HG02870 (cell line): ENCODE data around the gene GMEB2.
"Not testable (repeated sequence)": the region's sequence is repeated elsewhere in the genome, so short reads cannot be mapped to it uniquely, and the experiment has no call there.

Experiments used
- ATAC-seq: cut with Tn5 transposase; IDR thresholded peaks from one replicate; pipeline ENCODE4 v1.9.1; 2021; ENCODE audit warnings: mild to moderate bottlenecking, moderate library complexity; ENCODE audit not compliant: unreplicated experiment

GMEB2 gene

DNA sequence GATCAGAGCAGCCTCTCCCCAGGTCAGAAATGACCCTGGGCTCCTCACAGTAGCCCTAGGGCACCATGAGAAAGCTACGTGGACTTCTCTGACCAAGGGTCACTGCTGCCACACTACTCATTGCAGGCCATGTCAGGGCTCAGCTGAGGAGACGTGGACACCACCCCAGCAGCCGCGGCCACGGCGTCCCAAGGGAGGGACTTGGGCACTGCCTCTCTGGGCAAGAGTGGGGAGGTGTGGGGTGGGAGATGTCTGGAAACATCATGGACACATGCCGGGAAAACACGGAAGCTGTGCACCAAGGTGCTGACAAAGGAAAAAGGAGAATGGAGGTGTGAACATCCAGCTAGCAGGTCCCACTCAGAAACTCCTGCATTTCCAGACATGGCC, 9.0 kb downstream of the GMEB2 start:
- no peak for ATAC-seq

DNA sequence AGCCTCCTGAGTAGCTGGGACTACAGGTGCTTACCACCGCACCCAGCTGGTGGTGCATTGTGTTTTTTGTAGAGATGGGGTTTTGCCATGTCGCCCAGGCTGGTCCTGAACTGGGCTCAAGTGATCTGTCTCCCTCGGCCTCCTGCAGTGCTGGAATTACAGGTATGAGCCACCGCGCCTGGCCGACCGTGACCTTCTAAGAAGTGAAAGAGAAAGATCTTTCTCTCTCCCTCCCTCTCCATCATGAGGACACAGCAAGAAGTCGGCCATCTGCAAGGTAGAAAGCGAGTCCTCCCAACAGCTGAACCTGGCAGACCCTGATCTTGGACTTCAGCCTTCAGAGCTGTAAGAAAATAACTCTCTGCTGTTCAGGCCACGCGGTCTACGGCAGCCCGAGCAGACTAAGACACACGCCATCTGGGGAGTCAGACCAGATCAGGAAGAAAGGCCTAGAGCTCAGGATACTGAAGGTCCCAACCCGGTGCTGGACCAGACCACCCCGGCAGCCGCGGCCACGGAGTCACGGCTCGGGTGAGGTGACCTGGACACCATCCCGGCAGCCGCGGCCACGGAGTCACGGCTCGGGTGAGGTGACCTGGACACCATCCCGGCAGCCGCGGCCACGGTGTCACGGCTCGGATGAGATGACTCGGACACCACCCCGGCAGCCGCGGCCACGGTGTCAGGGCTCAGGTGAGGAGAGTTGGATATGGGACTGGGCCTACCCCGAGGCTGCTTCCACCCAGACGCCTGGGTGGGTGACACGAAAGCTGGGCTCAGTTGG, 9.6 kb downstream of the GMEB2 start:
- ATAC-seq, result no peak

DNA sequence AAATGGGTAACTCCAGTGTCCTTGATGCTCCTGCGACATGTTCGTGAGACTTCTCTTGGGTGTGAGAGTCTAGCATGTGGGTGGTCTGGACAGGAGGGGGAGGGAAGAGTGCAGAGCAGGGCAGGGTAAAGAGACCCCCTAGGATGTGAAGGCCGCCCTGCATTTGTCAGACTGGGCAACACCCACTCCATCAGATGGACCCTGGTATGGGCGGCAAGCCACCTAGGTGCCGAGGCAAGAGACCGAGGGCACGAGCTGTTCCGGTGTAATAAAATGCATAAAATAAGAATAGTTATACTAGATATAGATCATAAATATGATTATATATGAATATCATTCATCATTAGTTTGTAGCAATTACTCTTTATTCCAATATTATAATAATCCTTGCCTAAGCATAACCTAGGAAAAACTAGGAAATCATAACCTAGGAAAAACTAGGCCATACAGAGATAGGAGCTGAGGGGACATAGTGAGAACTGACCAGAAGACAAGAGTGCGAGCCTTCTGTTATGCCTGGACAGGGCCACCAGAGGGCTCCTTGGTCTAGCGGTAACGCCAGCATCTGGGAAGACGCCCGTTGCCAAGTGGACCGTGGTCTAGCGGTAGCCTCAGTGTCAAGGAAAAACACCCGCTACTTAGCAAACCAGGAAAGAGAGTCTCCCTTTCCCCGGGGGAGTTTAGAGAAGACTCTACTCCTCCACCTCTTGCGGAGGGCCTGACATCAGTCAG, 12.9 kb downstream of the GMEB2 start:
- ATAC-seq, result not testable (repeated sequence)

DNA sequence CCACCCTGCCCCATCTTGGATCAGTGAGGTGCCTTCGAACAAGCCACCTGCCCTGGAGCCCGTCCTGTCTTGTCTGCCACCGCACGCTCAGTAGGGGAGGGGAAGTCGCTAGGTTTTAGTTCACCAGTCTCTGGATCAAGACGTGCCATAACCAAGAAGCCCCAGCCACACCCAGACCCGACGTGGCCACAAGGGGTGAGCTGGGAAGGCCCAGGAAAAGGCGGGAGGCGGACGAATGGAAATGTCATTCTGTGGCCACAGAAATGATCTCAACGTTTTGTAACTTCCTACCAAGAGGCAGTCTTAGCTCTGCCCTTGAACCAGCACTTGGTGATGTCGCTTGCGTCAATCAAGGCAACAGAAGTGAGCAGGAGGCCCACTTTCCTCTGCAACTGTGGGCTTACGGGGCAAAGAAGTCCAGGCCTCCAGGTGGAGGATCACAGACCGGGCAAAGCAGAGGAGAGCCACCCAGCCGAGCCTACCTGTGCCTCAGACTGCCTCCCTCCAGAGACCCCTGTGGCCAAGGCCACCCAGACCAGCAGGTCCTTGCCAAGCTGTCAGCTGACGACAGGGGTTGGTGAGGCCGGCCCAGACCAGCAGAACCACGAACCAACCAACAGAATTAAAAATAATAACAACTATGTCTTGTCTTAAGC, 14.5 kb downstream of the GMEB2 start:
- ATAC-seq, result no peak

DNA sequence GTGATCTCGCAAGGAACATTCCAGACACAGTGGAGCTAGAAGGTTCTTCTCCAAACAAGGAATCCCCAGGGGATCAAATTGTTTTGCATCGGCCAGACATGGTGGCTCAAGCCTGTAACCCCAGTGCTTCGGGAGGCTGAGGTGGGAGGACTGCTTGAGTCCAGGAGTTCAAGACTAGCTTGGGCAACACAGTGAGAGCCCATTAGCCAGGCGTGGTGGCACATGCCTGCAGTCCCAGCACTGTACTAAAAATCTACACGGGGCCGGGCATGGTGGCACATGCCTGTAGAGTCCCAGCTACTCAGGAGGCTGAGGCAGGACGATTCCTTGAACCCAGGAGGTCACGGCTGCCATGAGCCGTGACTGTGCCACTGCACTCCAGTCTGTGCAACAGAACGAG, 15.3 kb downstream of the GMEB2 start:
- ATAC-seq, result no peak

DNA sequence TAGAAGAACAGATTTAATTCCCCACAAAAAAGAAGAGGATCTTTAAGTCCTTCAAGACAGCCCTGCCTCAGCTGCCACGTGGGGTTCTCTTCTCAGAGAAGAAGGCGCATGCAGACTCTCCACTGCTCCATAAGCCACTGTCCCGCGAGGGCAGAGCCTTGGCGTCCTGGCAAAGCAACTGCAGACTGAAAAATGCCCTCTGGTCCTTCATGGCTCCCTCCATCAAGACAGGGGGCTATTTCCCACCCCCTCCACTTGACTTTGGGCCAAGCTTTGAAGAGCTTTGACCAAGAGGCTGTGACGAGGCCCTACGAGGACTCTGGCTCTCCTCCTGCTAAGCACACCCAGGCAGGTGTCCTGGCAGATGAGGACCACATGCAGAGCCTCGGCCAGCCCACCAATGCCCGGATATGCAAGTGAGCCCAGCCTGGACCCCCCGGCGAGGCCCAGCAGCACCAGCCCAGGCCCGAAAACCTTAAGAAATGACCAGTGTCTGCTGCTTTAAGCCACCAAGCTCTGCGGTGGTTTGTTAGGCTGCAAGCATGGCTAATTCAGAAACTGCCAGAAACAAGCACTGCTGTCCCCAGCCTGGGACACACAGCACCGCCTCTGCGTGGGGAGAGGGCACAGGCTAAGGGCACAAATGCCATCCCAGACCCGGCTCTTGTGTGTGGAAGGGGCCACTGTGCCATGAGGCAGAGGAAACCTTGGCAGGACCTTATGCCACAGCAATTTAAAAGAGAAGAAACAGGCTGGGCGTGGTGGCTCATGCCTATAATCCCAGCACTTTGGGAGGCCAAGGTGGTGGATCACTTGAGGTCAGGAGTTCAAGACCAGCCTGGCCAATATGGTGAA, 16.1 kb downstream of the GMEB2 start:
- ATAC-seq, result no peak

DNA sequence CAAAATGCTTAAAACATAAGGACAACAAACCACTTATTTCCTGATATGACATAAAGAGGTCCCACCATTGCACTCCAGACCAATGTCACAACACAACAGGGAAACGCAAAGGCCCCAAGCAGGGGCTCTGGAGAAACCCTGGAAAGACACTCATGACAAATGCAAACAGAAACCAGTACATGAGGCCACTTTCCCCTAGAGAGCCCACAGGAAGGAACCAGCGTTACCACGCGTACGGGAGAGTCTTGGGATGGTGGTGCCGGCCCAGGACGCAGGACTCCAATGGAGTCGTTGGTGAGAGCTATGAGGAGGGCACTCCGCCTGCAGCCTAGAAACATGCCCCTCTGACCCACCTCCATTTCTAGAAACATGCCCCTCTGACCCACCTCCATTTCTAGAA, 20.2 kb downstream of the GMEB2 start:
- no peak for ATAC-seq

DNA sequence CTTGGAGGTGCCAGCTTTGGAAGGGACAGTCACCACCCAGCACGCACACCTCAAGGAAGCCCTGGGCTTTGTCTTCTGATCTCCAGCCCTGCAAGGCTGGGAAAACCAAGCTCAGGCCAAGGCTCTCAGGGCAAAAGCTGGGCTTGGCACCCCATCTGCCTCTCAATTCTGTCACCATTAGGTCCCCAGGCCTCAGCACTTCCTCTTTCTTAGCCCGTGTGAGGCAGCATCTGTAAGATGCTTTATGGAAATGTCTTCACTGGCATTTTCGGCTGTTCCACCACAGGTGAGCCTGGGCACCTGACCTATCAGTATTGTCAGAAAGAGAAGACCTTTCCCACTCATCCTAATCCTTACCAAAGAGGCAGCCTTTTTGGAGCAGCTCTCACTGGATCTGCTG, 24.6 kb downstream of the GMEB2 start:
- ATAC-seq, result no peak

DNA sequence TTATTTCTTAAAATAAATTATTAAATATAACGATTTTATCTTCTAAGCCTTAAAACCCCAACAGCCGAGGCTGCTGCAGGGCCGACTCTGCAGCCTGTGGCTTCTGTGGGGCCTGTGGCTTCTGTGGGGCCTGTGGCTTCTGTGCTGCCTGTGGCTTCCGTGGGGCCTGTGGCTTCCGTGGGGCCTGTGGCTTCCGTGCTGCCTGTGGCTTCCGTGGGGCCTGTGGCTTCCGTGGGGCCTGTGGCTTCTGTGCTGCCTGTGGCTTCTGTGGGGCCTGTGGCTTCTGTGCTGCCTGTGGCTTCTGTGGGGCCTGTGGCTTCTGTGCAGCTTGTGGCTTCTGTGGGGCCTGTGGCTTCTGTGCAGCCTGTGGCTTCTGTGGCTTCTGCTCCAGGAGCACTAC, 25.2 kb downstream of the GMEB2 start:
- ATAC-seq, result not testable (repeated sequence)

DNA sequence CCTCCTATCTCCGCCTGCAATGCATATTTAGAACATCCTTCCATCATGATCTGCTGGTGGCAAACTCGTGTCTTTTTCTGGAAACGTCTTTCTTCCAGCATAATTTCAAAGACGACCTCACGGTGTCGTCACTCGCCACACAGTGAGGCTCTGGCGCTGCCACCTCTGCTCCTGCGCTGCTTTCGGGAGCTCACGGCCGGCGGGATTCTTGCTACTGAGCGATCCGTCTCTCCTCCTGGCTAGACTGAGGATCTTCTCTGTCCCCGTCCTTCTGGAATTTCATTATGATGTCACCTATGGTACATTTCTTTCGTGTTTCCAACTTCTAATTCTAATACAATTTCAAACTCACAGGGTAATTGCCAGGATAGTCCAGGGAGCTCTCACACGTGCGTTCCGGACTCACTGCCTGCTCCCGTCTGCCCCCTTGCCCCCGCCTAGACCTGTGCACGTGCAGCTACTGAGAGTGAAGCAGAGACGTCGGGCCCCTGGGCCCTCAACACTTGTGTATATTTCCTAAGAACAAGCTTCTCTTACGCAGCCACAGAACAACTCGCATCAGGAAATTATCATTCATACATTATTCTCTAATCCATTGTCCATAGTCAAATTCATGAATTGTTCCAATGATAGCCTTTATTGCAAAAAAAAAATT, 27.4 kb downstream of the GMEB2 start:
- ATAC-seq, result no peak

DNA sequence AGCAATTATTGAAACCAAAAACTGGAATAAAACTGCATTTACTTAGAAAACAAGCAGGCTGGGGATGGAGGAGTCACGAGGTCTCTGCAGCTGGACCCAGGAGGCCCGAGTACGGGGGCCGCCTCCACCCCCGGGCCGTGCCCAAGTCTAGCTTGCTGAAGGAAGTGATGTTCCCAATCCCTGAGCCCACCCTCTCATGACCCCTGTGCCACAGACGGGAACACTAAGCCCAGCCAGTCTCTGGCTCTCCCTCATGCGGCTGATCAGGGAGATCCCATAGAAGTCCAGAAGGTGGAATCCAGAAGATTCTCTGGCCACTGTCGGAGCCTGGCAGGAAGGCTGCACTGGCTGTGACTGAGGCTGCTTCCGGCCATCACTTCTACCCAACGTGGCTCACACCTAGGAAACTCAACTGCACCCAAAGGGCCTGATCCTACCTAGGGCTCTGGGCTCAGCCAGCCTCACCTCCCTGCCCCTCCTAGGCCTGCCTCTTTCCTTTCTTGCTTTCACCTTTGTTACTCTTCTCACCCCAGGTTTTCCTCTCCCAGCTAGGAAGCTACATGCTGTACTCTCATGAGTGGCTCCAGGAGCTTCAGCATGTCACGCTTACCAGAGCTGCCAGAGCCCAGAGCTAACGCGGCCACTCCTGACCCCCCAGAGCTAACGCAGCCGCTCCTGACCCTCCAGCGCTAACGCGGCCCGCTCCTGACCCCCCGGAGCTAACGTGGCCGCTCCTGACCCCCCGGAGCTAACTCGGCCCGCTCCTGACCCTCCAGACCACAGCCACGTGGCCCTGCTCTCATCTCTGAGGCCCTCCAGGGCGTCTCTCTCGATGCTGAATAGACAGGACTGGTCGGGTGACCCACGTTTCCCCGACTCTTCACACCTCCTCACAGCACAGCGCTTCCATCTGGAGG, 28.2 kb downstream of the GMEB2 start:
- ATAC-seq, result no peak

DNA sequence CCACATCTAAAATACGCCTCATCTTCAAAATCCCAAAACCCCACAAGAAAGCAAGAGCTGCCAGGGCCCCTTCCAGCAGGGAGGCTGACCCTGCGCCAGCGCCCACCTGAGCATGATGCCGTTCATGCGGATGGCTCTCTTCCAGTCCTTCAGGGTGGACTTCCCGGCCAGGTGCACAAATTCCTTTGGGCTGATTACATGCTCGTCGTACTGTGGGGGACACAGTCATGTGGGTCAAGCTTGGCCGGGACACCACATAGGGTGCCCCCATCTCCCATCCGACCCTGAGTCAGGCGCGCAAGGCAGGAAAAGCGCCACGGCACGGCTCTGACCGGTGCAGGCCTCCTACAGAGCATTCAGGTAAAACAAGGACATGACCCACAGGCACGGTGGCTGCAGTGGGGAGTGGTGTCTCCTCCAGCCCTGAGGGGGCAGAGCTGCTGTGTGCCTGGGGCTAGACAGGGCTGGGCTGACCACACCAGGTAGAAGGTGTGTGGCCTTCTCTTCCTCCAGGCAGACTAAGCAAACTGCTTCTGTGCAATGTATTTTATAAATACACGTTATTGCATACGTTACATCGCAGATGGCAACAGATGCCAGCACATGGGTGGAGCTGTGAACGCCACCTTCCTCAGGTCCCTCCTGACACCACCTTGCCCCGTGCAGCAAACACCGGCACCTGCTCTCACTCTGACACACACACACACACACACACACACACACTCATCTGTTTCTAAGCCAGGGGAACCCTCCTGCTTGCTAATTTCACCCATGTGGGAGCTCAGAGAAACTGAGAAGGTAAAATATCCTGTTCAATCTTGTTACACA, 29.0 kb downstream of the GMEB2 start:
- ATAC-seq, result no peak

DNA sequence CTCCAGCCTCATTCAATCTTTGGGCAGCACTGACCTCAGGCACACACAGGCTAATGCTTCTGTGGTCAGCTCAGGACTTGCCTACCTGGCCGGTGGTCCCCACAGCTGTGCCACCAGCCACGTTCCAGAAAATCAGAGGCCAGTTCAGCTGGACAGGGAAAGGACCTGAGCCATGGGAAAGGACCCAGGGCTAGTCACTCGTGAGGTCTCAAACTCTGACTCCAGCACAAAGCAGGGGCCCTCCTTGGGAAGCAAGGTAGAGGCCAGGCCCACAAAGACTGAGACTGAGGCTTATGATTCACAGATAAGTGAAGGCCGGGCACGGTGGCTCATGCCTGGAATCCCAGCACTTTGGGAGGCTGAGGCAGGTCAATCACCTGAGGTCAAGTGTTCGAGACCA, 30.5 kb downstream of the GMEB2 start:
- ATAC-seq, result no peak

DNA sequence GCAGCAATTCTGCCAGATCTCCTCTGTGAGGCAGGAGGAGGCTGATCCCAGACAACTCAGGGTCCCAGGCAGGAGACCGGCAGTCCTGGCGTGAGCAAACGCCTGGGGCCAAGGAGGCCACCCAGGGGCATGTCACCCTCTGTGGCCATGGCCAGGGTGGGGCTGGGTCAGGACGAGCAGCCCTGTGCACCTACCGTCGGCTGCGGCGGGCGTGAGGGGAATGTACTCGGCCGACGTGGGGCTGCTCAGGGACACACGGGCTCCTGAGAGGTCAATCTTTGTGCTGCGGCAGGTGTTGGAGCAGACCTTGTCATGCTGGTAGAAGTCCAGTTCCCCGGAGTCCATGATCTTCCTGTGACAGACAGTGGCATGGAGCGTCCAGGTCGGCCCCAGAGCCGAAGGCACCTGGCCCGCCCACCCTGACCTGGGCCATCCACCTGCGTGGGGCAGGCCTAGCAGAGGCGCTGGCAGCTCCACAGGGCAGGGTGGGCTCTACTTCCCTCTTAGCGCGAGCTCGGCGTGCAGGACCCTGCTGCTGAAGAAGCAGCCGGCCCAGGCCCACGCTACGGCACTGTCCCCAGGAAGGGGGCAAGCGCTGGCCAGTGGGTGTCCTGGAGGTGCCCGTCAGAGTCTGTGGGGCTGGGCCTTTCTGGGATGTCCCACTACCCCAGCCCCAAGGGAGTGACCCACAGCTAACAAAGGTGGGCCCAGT, 31.3 kb downstream of the GMEB2 start:
- ATAC-seq, result no peak

DNA sequence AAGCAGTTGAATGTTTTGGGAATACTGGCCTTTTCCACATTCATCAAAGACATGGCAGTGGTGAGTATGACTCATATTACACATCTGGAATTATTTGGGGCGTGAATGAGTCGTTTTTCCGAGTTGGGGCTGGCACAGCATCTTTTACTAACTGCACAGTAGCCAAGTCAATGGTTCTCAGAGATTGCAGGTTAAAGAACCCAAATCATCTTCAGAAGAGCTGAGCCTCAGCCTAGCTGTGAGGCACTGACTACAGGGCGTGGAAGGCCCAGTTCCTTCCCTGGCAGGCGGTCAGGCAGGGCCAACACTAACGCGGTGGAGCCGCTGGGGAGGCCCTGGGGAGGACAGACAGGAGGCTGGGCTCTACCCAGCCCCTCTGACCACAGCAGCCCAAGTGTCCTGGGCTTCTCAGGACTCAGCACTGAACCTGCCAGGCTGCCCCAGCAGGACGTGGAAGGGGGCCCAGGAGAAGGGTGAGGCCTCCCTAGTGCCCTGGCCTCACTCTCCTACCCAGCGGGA, 32.8 kb downstream of the GMEB2 start:
- no peak for ATAC-seq

DNA sequence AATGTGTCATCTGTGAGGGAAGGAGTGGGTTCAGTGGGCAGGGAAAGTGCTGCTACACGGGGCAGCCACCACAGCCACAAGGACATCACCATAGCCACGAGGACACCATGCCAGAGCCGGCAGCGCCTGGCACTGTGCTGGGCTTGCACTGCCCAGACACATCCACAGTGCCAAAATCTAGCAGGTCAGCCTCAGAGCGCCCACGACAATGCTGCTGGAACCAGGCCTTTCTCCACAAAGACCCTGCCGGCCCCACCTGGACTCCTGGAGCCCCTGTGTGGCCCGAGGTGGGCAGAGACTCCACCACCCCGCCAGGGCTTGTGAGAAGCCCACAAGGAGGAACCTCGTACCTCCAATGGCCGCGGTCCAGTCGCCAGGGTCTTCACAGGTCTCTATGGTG, 34.2 kb downstream of the GMEB2 start:
- ATAC-seq, result no peak

DNA sequence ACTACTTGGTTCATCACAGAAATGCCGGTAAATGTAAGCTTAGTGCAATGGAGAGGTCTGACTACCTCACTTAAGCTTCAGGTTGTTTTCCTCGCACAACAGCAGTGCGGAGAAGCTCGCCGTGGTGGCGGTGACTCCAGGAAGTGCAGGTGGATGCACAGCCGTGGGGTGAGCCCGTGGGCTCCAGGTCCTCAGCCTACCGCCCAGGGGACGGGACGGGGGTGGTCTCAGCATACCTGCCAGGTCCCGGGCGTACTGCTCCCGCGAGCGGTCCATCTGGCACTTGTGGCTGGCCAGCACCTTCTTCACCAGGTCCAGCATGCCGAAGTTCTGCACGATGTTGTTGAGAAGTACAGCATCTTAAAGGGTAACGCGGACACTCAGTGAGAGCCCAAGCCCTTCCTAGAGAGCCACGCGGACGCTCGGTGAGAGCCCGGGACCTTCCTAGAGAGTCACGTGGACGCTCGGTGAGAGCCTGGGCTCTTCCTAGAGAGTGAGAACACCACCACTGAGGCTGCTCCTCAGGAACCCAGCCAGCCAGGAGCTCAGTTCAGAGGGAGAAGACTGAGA, 35.0 kb downstream of the GMEB2 start:
- no peak for ATAC-seq
